Stimulated activated CD4-positive, alpha-beta T cell treated with anti-CD3 and anti-CD28 coated beads, Interleukin-2, amount 100 ng/mL, for 4 hours (primary cell): ENCODE data around the gene CTIF.

ENCODE experiments used
- DNase-seq: peaks from one replicate; pipeline ENCODE4 v3.0.0-alpha.2; 2020; ENCODE audit warnings: low read depth

The CTIF gene

DNA sequence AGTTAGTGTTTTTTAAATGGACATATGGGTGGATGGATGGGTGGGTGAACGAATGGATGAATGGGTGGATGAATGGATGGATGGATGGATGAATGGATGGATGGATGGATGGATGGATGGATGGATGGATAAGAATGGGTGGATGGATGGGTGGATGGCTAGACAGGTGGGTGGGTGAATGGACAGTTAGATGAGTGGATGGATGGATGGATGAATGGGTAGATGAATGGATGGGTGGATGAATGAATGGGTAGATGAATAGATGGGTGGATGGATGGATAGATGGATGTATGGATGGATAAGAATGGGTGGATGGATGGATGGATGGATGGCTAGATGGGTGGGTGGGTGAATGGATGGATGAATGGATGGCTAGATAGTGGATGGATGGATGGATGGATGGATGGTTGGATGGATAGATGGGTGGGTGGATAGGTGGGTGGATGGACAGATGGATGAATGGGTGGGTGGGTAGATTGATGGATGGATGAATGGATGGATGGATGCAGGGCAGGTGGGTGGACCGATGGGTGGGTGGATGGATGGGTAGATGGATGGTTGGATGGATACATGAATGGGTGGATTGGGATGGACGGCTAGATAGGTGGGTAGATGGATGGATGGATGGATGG, 64.0 kb downstream of the CTIF start:
- DNase-seq = no peak

DNA sequence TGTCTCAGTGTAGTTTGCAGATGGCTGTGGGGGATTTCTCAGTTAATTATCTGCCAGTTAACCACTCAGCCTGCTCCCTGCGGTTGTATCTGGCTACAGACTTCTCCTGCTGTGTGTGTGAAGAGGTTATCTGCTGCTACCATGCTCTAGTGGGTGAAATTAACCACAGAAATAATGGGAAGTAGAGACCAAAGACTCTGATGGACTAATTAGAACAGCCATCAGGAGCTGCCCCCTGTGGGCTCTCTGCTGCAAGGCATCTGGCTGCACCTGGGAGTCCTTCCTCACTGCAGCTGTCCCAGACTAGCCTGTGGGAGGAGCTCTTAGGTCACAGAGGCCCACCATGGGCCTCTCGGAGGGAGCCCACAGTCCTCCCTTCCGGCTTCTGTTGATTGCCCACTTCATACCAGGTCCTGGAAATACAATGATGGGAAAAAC, 66.6 kb downstream of the CTIF start:
- DNase-seq = no peak

DNA sequence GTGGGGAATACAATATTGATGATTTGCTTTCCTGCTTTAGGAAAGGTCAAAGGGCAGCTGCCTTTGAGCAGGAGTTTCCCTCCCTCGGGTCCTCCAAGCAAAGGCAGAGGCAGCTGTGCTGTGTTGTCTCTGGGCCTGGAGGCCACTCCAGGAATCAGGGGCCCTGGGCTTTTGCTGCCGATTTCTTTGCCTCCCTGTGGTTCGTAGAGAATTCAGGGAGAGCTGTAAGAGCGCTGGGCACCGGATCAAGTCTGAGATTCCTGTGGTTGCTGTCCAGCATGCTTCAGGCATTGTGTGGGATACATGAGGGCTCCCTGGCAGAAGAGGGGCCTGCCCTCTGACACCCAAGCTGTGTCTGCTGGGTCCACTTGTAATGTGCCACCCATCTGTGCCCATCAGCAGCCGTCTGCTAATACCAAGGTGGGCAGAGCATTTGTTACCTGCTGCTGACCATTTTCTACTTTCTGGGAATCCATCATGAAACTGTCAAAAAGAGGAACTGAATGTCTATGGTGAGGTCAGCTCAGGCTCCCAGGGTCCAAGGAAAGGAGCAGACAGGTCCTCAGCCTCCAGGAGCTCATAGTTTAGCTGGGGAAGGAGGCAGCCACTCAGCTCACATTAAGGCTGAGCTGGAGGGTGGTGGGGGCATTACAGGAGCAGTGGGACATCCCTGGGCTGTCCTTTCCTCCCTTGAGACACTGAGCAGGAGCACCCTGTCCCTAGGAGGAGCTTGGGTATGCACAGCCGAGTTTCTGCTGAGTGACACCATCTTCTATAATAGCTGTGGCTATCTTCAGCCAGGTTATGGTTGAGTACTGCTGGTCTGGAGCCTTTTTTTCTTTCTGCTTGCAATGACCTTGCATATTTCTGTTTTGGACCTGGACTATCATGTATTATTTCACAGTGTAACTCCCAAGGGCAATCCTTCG, 68.5 kb downstream of the CTIF start:
- no peak for DNase-seq

DNA sequence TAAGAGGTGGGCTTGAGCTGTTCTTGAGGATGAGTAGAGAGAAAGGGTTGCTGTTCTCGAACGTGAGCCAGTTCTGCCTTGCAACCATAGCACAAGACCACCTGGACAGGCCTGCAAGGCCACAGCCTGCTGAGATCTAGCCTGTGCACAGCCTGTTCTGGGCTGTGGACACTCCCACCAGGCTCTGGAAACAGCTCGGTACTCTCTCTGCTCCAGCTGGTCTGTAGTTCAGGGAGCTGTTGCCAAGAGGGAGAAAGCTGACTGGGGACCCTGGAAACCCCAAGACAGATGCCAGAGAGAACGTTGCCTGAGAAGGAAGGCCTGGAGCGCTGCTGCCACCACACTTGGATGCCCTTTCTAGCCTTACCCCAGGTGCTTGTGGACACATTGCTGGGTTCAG, 69.8 kb downstream of the CTIF start:
- no peak for DNase-seq

DNA sequence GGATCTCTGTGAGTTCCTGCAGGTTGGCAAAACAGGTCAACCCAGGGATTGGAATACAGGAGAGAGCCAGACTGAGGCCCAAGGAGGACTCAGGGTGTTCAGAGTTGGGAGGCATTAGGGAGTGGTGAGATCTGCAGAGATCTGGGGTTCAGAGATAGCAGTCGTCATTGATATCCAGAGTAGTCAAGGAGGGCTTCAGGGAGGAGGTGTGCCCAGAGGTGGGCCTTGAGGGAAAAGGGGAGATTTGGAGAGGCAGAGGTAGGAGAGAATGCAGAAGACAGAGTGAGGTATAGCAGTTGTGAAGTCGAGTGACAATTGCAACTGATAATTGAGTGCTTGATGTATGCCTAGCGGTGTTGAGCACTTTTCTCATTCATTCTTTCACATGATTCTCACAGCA, 70.3 kb downstream of the CTIF start:
- DNase-seq = no peak

DNA sequence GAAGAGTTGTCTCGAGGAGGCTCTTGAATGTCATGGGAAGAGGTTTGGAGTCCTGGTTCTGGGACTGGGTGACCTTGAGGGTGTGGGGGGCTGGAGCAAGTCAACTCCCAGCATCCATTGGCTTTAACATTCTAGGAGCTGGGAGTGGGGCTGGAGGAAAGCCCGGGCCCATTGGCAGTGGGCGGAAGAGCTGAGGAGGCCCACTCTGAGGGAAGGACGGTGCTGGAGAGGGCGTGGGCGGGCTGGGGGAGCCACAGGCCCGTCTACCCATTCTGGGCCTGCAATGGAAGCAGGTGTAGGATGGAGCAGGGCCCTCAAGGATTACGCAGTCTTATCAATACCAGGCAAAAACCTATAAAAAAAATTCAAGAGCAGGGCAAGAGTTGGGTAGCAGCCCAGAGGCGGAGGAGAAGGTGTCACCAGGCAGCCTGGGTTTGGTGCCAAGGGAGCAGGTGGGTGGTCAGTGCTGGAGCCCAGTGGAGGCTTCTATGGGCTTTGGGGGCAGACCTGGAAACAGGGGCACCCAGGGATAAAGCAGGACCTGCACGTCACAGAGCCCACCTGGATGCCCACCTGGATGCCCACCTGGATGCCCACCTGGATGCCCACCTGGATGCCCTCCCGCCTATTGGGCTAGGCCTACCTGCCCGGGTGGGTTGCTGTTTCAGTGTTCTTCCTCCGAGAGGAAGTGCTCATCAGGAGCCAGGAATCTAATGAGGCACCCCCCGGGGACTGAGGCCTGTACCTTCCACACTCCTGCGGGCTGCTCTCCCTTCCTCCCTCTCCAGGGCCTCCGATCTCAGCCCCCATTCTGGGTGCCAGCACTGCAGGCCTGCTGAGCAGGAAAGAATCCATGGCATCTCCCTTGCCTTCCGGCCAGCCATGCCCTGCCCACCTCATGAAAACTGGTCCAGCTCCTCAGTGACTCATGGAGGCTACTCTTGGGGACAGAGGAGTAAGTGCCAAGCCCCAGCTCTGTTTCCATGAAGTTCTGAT, 71.3 kb downstream of the CTIF start:
- no peak for DNase-seq

DNA sequence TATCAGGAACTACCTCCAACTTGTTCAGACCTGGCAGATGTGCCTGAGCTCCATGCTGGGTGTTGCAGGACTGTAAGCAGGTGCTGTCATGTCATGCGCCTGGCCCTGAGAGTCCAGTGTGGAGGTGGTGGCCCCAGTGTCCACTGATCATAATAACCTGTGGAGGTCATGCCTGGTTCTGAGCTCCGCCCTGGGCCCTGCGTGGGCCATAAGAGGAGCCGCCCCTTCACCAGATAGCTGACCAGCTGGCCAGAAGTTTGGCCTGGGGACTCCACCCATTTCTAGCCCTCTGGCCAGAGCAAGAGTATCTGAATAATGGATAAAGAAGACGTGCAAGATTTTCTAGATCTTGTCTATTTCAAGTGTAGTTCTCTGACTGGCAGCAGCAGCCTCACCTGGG, 72.4 kb downstream of the CTIF start:
- no peak for DNase-seq

DNA sequence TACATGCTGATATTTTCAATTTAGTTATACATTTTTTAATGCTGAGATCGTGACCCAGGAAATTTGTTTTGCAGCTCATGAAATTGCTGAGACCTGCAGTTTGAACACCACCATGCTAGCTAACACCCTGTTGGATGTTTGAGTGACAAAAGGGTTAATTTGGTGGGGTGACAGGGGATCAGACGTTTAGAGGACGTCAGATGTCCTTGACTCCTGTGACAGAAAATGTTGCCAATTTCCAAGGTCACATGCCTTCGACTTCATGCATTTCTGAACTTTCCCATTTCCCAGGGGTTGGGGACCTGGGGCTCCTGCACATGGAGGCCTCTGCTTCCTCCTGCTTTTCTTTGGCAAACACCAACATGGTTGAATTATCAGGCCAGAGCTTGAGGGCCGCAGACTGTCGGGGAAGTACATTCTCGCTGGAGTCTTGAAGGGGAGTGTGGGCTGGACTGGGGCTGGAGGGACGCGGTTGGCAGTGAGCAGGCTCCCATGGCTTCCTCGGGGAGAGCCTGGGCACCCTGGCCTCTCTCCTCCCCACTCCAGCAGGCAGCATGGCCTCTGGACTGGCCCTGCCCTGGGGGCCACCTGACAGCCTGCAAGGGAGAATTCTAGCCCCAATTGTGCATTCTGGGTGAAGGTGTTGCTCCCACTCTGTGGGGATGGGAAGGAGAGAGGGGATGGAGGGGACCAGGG, 73.1 kb downstream of the CTIF start:
- no peak for DNase-seq

DNA sequence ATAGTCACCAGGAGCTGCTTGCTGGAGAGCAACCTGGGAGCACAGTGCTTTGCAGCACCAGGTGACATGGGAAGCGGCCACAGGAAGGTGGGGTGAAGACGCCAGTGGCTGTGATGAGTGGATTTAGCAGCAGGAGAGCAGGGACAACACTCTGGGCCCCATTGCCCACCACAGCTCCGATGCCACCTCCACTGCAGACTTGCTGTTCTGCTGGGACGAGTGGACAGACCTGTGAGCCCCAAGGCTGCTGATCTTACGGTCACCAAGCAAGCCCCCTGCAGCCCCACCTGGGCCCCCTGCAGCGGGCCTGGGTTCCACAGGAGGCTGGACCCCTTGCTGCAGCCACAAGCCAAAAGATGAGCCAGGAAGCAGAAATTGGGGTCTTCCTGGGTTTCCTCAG, 73.7 kb downstream of the CTIF start:
- DNase-seq = no peak

DNA sequence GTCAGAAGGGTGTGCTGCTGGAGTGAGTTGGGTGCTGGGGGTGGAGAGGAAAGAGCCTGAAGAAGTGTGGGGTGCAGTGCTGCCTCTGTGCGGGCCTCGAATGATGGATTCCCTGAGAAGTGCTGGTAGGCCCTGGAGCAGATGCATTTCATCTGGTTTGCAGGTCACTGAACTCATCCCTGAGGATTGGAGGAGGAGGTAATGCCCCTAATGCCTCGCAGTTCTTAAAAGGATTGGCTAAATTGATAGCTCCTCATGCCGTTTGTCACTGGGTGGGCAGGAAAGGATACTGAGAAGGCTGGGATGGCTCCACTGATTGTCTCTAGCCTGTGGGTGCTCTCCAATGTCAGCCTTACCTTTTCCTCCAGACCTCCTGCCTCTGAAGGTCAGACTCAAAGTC, 74.1 kb downstream of the CTIF start:
- no peak for DNase-seq

DNA sequence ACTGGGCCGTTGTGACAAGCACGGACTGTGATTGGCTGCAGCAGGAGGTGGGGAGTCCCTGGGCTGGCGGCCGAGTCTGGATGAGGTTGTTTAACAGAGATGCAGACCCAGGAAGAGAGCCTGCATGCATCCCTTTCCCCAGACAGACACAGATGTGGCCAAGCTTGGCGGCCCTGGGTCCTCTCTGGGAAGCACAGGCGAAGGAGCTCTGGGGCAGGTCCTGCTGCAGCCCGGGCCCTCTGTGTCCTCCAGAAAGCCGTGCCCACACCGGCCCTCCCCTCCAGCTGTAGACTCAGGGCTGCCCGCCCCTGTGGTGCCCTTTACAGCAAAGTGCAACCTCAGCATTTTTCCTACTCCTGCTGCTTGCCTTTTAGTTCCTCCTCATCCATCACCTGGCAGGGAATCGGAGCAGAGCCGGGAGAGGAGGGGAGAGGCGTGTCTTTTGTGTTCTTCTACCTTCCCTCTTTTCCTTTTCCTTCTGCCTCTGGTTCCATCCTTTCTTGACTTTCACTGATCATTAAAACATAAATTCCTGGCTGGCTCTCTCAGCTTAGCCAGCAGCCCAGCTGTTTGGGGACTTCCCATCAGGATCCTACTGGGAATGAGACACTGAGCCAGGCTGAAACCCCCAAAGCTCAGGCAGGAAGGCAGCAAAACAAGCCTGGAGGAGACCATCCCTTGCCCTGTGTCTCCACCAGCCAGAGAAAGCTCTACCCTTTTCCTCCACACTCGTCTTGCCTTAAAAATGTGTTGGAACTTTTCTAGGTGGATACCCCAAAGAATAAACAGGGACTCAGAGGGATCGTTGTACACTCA, 75.0 kb downstream of the CTIF start:
- no peak for DNase-seq

DNA sequence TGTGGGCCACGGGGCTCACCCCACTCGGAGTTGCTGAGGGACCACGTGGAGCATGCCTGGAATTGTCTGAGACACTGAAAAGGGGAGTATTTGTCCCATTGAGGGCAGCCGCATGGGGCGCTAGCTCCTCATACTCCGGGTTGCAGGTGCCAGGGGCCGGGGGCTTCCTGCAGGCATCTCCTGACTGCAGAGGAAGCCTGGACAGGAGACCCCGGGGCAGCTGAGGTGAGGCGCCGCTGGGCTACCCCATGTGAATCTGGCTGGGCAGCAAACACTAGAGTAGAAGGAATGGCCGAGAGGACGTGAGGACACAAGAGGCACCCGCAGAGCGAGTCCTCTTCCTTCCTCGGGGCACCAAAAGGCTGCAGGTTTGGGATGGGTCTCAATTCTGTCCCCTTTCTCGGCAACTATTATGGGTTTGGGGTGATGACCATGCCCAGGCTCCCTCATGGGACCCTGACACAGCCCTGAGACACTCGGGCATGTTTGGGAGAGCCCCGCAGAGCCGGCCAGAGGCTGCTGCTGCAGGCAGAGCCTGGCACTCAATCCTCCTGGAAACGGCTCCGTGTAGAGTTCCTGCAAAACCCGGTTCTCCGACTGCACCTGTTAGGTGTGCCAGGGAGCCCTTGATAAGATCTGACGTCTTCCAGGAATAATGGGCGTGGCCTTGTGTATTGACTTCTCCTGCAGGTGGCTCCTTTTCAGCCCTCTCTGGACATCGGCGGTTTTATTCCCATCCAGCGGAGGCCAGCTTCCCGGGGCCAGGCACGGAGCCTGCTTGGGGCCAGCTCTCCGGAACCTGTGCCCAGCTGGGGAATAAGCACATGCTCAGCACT, 77.0 kb downstream of the CTIF start:
- DNase-seq = no peak

DNA sequence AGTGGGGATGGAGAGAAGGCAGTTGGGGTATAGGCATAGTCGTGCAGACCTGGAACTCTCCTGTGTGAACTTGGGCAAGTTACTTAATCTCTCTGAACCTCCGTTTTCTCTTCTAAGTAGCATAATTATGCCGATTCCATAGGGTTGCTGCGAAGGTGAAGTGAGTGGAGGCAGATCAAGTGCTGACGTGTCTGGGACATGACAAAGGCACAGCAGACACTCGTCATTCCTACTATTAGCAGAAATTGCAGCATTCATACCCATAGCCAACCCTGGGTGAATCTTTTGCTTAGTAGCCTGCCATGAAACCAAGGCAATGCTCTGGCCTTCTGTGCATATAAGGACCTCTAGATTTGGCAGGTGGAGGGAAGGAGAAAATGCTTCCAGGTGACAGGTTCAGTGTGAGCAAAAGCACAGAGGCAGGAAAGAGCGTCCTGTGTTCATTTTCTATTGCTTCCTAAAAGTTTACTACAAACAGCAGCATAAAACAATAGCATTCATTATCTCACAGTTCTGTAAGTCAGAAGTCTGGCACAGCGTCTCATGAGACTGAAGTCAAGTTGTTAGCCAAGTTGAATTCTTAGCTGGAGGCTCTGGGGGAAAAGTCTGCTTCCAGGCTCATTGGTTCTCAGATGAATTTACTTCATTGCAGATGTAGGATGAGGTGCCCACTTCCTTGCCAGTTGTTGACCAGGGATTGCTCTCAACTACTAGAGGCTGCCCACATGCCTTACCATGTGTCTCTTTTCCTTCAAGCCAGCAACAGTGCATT, 77.8 kb downstream of the CTIF start:
- DNase-seq = no peak

DNA sequence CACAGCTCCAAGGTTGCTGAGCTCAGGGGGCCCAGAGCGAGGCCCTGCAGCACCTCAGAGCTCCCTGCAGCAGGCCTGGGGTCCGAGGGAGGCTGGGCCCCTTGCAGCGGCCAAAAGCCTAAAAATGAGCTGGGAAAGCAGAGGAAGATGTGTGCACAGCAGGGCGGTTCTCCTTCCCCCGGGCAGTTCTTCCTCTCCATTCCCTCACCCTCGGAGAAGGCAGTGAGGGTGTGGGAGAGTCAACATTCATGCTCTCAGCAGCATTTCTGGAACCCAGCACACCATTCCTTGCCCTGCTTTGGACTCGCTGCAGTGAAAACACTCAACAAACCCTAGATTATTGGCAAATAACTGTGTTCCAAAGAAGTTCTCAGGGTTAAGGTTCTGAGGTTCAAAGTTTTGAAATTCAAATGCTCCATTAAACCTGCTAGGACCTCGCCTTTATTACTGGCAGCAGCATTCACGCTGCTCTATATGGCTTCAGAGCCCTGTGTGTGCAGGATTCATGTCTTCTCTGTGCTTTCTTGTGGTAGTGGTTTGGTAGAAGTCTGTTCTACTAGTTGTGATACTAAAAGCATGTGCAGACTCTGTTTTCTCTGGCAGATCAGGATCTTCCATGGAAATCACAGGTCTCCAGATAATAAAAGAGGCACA, 79.1 kb downstream of the CTIF start:
- DNase-seq = no peak

DNA sequence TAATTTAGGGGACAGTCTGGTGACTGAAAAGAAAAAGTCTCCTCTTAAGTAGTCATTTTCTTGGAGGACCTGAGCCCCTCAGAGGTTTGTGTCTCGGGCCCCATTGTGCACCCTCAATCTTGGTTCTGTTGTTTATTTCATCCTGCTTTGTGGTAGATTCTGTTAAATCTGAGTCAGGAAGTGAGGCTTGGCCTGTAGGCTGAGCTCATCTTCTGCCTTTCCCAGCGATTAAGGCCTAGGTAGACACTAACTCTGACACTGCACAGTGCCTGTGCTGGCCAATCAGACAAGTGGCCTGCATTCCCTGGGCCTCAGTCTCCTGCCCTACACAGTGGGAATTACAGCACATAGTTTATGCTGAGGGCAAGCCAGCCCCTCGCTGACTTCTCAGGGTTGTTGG, 80.2 kb downstream of the CTIF start:
- DNase-seq = no peak

DNA sequence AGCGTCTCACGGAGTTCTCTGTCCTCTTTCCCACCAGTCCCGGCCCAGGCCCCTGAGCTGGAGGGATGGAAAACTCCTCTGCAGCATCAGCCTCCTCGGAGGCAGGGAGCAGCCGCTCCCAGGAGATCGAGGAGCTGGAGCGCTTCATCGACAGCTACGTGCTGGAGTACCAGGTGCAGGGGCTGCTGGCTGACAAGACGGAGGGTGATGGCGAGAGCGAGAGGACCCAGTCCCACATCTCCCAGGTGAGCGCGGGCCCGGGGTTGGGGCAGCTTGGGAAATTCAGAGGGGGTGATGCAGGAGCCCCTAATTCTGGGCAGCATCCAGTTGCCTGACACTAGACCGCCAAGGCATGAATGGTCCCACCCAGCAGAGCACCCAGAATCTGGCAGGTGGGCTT, 80.7 kb downstream of the CTIF start:
- DNase-seq = no peak

DNA sequence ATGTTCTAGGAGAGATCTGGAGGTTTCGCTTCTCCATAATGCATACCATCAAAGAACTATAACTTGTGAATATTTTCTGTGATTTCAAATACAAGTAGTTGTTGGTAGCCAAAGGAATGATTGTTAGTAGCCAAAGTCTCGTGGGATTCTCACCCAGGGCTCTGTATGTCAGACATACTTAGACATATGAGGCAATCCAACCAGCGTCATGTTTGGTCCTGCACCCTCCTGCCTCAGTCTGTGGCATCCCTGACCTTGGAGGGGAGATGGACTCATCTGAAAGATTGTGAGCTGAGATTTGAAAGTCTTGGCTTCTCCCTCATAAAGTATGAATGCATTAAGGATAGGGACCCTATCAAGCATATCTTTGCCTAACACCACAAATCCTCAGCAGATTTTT, 81.2 kb downstream of the CTIF start:
- DNase-seq = no peak

DNA sequence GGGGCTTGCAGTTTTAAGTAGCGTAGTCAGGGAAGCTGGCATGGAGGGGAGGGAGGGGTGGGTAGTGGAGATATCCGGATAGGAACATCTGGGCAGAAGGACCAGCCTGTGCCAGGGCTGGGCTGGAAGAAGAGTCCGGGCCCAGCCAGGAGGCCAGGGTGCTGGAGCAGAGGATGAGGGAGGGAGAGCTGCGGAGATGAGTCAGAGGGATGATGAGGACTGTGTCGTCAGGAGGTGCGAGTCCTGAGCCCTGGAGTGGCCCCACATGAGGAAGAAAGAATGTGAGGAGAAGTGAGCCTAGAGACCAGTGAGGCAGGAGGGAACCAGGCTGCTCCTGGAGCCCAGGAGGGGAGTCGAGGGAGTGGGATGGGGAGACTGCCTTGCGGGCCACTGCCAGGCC, 82.4 kb downstream of the CTIF start:
- no peak for DNase-seq
